HepG2 (cell line): ENCODE measurements around the gene NKX3-2. TPM values are rescaled to one million over a fixed set of nuclear protein-coding genes. Genes with fewer than 3 reads are reported as not detected.

Experiments
- ATAC-seq: fragments of 200-7000 bp; cut with Tn5 transposase; 3 replicates; pipeline ENCODE4 v1.9.1; 2020; ENCODE audit warnings: mild to moderate bottlenecking, moderate library complexity
- BruUV-seq: library from RNA; stranded (reverse); fragments of 400-500 nt; replicated peaks from 2 replicates; lab custom pipeline; 2021; lab: Mats Ljungman, UMichigan
- CTCF ChIA-PET: fragments of 300-600 bp; formaldehyde crosslinking; extraction: SDS; loops from one replicate; lab custom pipeline; 2021; ENCODE audit warnings: low total read pairs, inconsistent platforms, low intra/inter-chr PET ratio; lab: Yijun Ruan, JAX
- POLR2A ChIA-PET: fragments of 350-600 bp; sonication (Branson Sonifier 250); formaldehyde crosslinking; loops from one replicate; lab custom pipeline; 2020; ENCODE audit warnings: antibody characterized with exemption, inconsistent platforms; lab: Yijun Ruan, JAX
- DNase-seq: peaks from one replicate; pipeline ENCODE4 v3.0.0-alpha.2; 2015; ENCODE audit warnings: low spot score
- FAIRE-seq: peaks from 3 replicates; lab custom pipeline; 2011; peaks lifted over from hg19 to GRCh38; lab: Jason Lieb, UNC
- H2AFZ ChIP-seq: one replicate; pipeline ENCODE4 v1.6.1; 2011; ENCODE audit warnings: low read length, inconsistent platforms
- H3K27ac ChIP-seq: fragments of 300-600 bp; 3 replicates; pipeline ENCODE4 v1.8.0; 2011; ENCODE audit warnings: mixed run types, mild to moderate bottlenecking, mixed read lengths, low read length, inconsistent platforms; ENCODE audit not compliant: insufficient read depth; ENCODE audit errors: extremely low read length
- H3K27me3 ChIP-seq, 2 experiments: fragments of 200-600 bp in 1 of 2; 2 replicates in 1 of 2; 3 replicates in 1 of 2; pipeline versions ENCODE4 v1.6.0 to v1.8.0; 2011; ENCODE audit warnings: low read length in 2 of 2, mild to moderate bottlenecking in 2 of 2, moderate library complexity in 2 of 2, inconsistent platforms in 1 of 2; ENCODE audit not compliant: insufficient read depth in 2 of 2, control insufficient read depth in 1 of 2
- H3K36me3 ChIP-seq, 2 experiments: fragments of 200-600 bp in 1 of 2; replicated peaks in 1 of 2; 2 replicates in 1 of 2; 3 replicates in 1 of 2; pipeline versions ENCODE4 v1.5.1 to v1.8.0; 2011; ENCODE audit warnings: low read length in 2 of 2, inconsistent platforms in 1 of 2; ENCODE audit not compliant: insufficient read depth in 2 of 2, control insufficient read depth in 1 of 2
- H3K4me1 ChIP-seq: 2 replicates; pipeline ENCODE4 v1.5.1; 2012; ENCODE audit warnings: low read length, inconsistent platforms; ENCODE audit not compliant: insufficient read depth
- H3K4me2 ChIP-seq: 2 replicates; pipeline ENCODE4 v1.6.0; 2011; ENCODE audit warnings: low read depth, low read length, inconsistent platforms
- H3K4me3 ChIP-seq, 3 experiments: fragments of 200-600 bp in 1 of 3; sonication (generic), shearing (Covaris generic) in 1 of 3; replicated peaks in 1 of 3; 2 replicates each; pipeline ENCODE4 v1.5.1; 2011 to 2016; ENCODE audit warnings: low read length in 3 of 3, inconsistent platforms in 2 of 3, low read depth in 2 of 3, mild to moderate bottlenecking in 2 of 3, control low read depth in 1 of 3, mixed read lengths in 1 of 3; ENCODE audit not compliant: insufficient read depth in 1 of 3
- H3K79me2 ChIP-seq: one replicate; pipeline ENCODE4 v1.6.1; 2011; ENCODE audit warnings: low read length, inconsistent platforms; ENCODE audit not compliant: insufficient read depth
- H3K9ac ChIP-seq: 2 replicates; pipeline ENCODE4 v1.6.0; 2011; ENCODE audit warnings: mild to moderate bottlenecking, low read depth, low read length, inconsistent platforms; ENCODE audit not compliant: insufficient read depth
- H3K9me3 ChIP-seq: 2 replicates; pipeline ENCODE4 v1.5.1; 2012; ENCODE audit warnings: mild to moderate bottlenecking, low read length
- H4K20me1 ChIP-seq: 2 replicates; pipeline ENCODE4 v1.6.0; 2011; ENCODE audit warnings: inconsistent platforms, mild to moderate bottlenecking, low read length, moderate library complexity; ENCODE audit not compliant: insufficient read depth
- ATAD3A ChIP-seq: sonication (generic); formaldehyde crosslinking; IDR thresholded peaks from 2 replicates; pipeline ENCODE4 v1.4.0; 2020; ENCODE audit warnings: missing genetic modification reagents
- BCL6 ChIP-seq: IDR thresholded peaks from 2 replicates; pipeline ENCODE4 v1.6.1; 2016; ENCODE audit warnings: missing genetic modification reagents, missing compliant biosample characterization
- EED ChIP-seq: sonication (generic); formaldehyde crosslinking; IDR thresholded peaks from 2 replicates; pipeline ENCODE4 v1.5.0; 2020; ENCODE audit warnings: mild to moderate bottlenecking, missing genetic modification reagents
- GATAD1 ChIP-seq: IDR thresholded peaks from 2 replicates; pipeline ENCODE4 v1.6.1; 2016; ENCODE audit warnings: missing genetic modification reagents, missing compliant biosample characterization
- HNRNPL ChIP-seq: fragments of 200-400 bp; formaldehyde crosslinking; IDR thresholded peaks from 2 replicates; pipeline ENCODE4 v1.6.1; 2017; ENCODE audit warnings: mild to moderate bottlenecking, low read depth, low read length
- NR2F1 ChIP-seq, 2 experiments: fragments of 450-650 bp in 1 of 2; formaldehyde crosslinking in 1 of 2; IDR thresholded peaks; 2 replicates each; pipeline versions ENCODE4 v1.5.0 to v1.6.1; 2016 to 2020; ENCODE audit warnings: mild to moderate bottlenecking in 1 of 2, missing compliant biosample characterization in 1 of 2, missing genetic modification reagents in 1 of 2, moderate library complexity in 1 of 2
- PHF8 ChIP-seq: sonication (generic); formaldehyde crosslinking; IDR thresholded peaks from 2 replicates; pipeline ENCODE4 v1.5.0; 2020; ENCODE audit warnings: missing genetic modification reagents
- SCMH1 ChIP-seq: sonication (generic); formaldehyde crosslinking; IDR thresholded peaks from 2 replicates; pipeline ENCODE4 v1.9.0; 2021; ENCODE audit warnings: missing genetic modification reagents, mild to moderate bottlenecking, borderline replicate concordance
- ZKSCAN1 ChIP-seq: fragments of 150-350 bp; IDR thresholded peaks from 2 replicates; pipeline ENCODE4 v1.6.1; 2014; ENCODE audit warnings: low read length
- ZNF766 ChIP-seq: sonication (generic); formaldehyde crosslinking; IDR thresholded peaks from 2 replicates; pipeline ENCODE4 v1.5.0; 2020; ENCODE audit warnings: missing genetic modification reagents, borderline replicate concordance
- WGBS: methylation state at CpG from one replicate; pipeline ENCODE4 v1.1.6; 2017; ENCODE audit warnings: low lambda C conversion rate; 5-methylcytosine and 5-hydroxymethylcytosine counted together
- in situ Hi-C: cut with HindIII; loops from 2 replicates; pipeline ENCODE4 v1.10.0; 2017; ENCODE audit warnings: low pct_unique_long_range_greater_than_20kb; ENCODE audit not compliant: extremely low pct_ligation_motif_present
- intact Hi-C: fragments of 100-400 bp; cut with micrococcal nuclease; formaldehyde crosslinking; loops from one replicate; pipeline ENCODE4 v1.10.0; 2022; ENCODE audit not compliant: unreplicated experiment
- polyA plus RNA-seq, 8 experiments: library from polyadenylated mRNA; depleted of rRNA in 3 of 8; stranded (reverse) in 7 of 8; unstranded in 1 of 8; fragments of >200 nt; fragmentation: Illumina TruSeq in 4 of 8; extraction: Trizol in 4 of 8; gene quantifications; 2 replicates each; pipeline versions ENCODE4 v1.2.1 to v1.2.3, GENCODE V29; 2011 to 2016; ENCODE audit warnings: low read depth in 4 of 8, missing spikeins in 1 of 8, mixed read lengths in 1 of 8; ENCODE audit not compliant: insufficient read depth in 1 of 8
- total RNA-seq, 5 experiments: library from RNA; depleted of rRNA; stranded (reverse); fragments of >200 nt; fragmentation: Illumina TruSeq; extraction: Trizol; gene quantifications; 2 replicates each; pipeline ENCODE4 v1.2.3, GENCODE V29; 2016; ENCODE audit warnings: low read depth in 1 of 5

NKX3-2 gene
- total and polyA plus RNA-seq, 2 of the 13 experiments (the other 11 are each of a cell fraction or from before 2014, with no cell fraction given): 0.07 to 0.13 TPM

GRCh38 chr4:13534344-13535063 lies 9.8 kb downstream of the NKX3-2 start:
- DNase-seq: no peak
- TF ChIP-seq ATAD3A (CRISPR knock-in tag) (no peak), BCL6 (CRISPR knock-in tag) (peak; percentile 83), HNRNPL (0 out of 2 replicates have a peak, but pooled peaks have one; percentile 29), GATAD1 (CRISPR knock-in tag) (no peak), NR2F1 (CRISPR knock-in tag; IDR thresholded peaks at IDR 0.05) (no peak)
- TF ChIP-seq, all 625 proteins: peak for 2
- WGBS: 28% methylated on average over 11 of the region's 32 CpGs
- Histone ChIP-seq H2AFZ (no peak overlapping the region), H3K4me1 (peaks cover 28% of the 10 kb centered on the region), H3K79me2 (no peaks in the 10 kb centered on the region), H3K4me3 (no peak overlapping the region), H3K27ac (no peak overlapping the region), H3K36me3 (no peaks in the 10 kb centered on the region), H3K4me2 (no peak overlapping the region), H4K20me1 (0 out of 2 replicates have a peak, but pooled peaks cover 2% of the 10 kb centered on the region), H3K9ac (no peak overlapping the region), H3K27me3 (peaks cover 14 to 92% of the 10 kb centered on the region in 2 experiments; a peak in 4 of 5 replicates), H3K9me3 (no peaks in the 10 kb centered on the region)
- ATAC-seq: no peak
- intact Hi-C loops: no loop called here
- ChIA-PET CTCF (no interaction called here), POLR2A (no interaction called here)
- no peak for FAIRE-seq
- no TSS peak for BruUV-seq
- in situ Hi-C loops: no loop called here

- Histone ChIP-seq H3K9me3 (no peaks in the 10 kb centered on the region), H3K79me2 (no peaks in the 10 kb centered on the region), H4K20me1 (0 out of 2 replicates have a peak, but pooled peaks cover 2% of the 10 kb centered on the region), H3K4me2 (no peak overlapping the region), H3K4me1 (peaks cover 21% of the 10 kb centered on the region), H3K27me3 (peaks cover 15 to 92% of the 10 kb centered on the region in 2 experiments; a peak in 4 of 5 replicates), H3K27ac (no peak overlapping the region), H3K36me3 (no peaks in the 10 kb centered on the region), H3K4me3 (no peak overlapping the region), H2AFZ (no peak overlapping the region), H3K9ac (no peak overlapping the region)
- ChIA-PET POLR2A (no interaction called here), CTCF (no interaction called here)
- WGBS: 7% methylated on average over 13 of the region's 13 CpGs
- intact Hi-C loops: no loop called here
- in situ Hi-C loops: no loop called here
- BruUV-seq: no TSS peak
- DNase-seq: no peak
- no peak for ATAC-seq
- TF ChIP-seq ZNF766 (CRISPR knock-in tag) (no peak), SCMH1 (CRISPR knock-in tag) (no peak), PHF8 (CRISPR knock-in tag) (no peak), ZKSCAN1 (no peak), ATAD3A (CRISPR knock-in tag) (no peak), EED (CRISPR knock-in tag) (no peak)
- no peak for FAIRE-seq
Observed at GRCh38 chr4:13533670-13534343, 10.5 kb downstream of the NKX3-2 start.
